MCF 10A (cell line): ENCODE measurements around the gene SKIC2. TPM values are rescaled to one million over a fixed set of nuclear protein-coding genes. Genes with fewer than 3 reads are reported as not detected.

ENCODE experiments used
- BruUV-seq: library from RNA; stranded (reverse); fragments of 400-500 nt; replicated peaks from 2 replicates; lab custom pipeline; 2021; lab: Mats Ljungman, UMichigan
- CTCF ChIA-PET: fragments of 300-600 bp; sonication (Branson Sonifier 250); formaldehyde crosslinking; extraction: SDS; loops from one replicate; lab custom pipeline; 2021; ENCODE audit warnings: antibody characterized with exemption, inconsistent platforms; lab: Yijun Ruan, JAX
- POLR2A ChIA-PET: fragments of 300-600, 350-650 bp; sonication (Branson Sonifier 250); formaldehyde crosslinking; extraction: SDS; loops from one replicate; lab custom pipeline; 2020; ENCODE audit warnings: antibody characterized with exemption, inconsistent platforms; lab: Yijun Ruan, JAX
- DNase-seq: peaks from one replicate; pipeline ENCODE4 v3.0.0-alpha.2; 2018; ENCODE audit not compliant: unreplicated experiment
- H3K27ac Mint-ChIP-seq: one replicate; pipeline ENCODE4 v1.8.0; 2022; ENCODE audit warnings: mild to moderate bottlenecking, low read depth, mixed read lengths; ENCODE audit not compliant: unreplicated experiment
- H3K27me3 Mint-ChIP-seq: one replicate; pipeline ENCODE4 v1.8.0; 2022; ENCODE audit warnings: mixed read lengths; ENCODE audit not compliant: insufficient read depth, unreplicated experiment
- H3K36me3 Mint-ChIP-seq: one replicate; pipeline ENCODE4 v1.8.0; 2022; ENCODE audit warnings: mild to moderate bottlenecking, moderate library complexity, mixed read lengths; ENCODE audit not compliant: insufficient read depth, unreplicated experiment
- H3K4me1 Mint-ChIP-seq: one replicate; pipeline ENCODE4 v1.8.0; 2022; ENCODE audit warnings: mixed read lengths; ENCODE audit not compliant: insufficient read depth, unreplicated experiment
- H3K4me3 Mint-ChIP-seq: one replicate; pipeline ENCODE4 v1.8.0; 2022; ENCODE audit warnings: mild to moderate bottlenecking, moderate library complexity, mixed read lengths; ENCODE audit not compliant: unreplicated experiment
- H3K9me3 Mint-ChIP-seq: one replicate; pipeline ENCODE4 v1.8.0; 2022; ENCODE audit warnings: mixed read lengths; ENCODE audit not compliant: unreplicated experiment
- intact Hi-C: fragments of 100-400 bp; cut with micrococcal nuclease; formaldehyde crosslinking; loops from 2 replicates; pipeline ENCODE4 v1.14.1; 2022
- total RNA-seq: library from RNA; stranded (reverse); gene quantifications from 2 replicates; pipeline ENCODE4 v1.2.3, GENCODE V29; 2022
- TF ChIP-seq, protein P1 (sequence below): fragments of 200-600 bp; IDR thresholded peaks from one replicate; pipeline ENCODE4 v1.8.0; 2022; ENCODE audit warnings: antibody characterized with exemption, mild to moderate bottlenecking; ENCODE audit not compliant: unreplicated experiment

SKIC2 gene
- total RNA-seq, 1 experiment from 2014 or later = 53.1 TPM

GRCh38 chr6:31947864-31948263 lies 11.1 kb upstream of the SKIC2 start:
- Mint-ChIP-seq H3K4me1 (peaks cover 47% of the 10 kb centered on the region), H3K27ac (peak overlapping the region; percentile 70), H3K4me3 (peak overlapping the region; percentile 64), H3K9me3 (no peaks in the 10 kb centered on the region), H3K36me3 (peaks cover 42% of the 10 kb centered on the region), H3K27me3 (no peaks in the 10 kb centered on the region)
- CTCF ChIA-PET = interaction anchor here (0.6 kb wide), 1 partner anchor 9 kb away, joined by 3 read pairs; no protein-coding TSS in a partner anchor
- DNase-seq = no peak
- intact Hi-C loops = no loop called here
- POLR2A ChIA-PET = interaction anchor here (0.9 to 3.6 kb wide), 4 partner anchors 11 to 50 kb away, joined by 5 to 24 read pairs (median 7); partner anchors contain the start of genes DXO, EHMT2, NELFE and SKIC2
- TF ChIP-seq, protein P1, sequence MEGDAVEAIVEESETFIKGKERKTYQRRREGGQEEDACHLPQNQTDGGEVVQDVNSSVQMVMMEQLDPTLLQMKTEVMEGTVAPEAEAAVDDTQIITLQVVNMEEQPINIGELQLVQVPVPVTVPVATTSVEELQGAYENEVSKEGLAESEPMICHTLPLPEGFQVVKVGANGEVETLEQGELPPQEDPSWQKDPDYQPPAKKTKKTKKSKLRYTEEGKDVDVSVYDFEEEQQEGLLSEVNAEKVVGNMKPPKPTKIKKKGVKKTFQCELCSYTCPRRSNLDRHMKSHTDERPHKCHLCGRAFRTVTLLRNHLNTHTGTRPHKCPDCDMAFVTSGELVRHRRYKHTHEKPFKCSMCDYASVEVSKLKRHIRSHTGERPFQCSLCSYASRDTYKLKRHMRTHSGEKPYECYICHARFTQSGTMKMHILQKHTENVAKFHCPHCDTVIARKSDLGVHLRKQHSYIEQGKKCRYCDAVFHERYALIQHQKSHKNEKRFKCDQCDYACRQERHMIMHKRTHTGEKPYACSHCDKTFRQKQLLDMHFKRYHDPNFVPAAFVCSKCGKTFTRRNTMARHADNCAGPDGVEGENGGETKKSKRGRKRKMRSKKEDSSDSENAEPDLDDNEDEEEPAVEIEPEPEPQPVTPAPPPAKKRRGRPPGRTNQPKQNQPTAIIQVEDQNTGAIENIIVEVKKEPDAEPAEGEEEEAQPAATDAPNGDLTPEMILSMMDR = no peak
- no TSS peak for BruUV-seq

DNA sequence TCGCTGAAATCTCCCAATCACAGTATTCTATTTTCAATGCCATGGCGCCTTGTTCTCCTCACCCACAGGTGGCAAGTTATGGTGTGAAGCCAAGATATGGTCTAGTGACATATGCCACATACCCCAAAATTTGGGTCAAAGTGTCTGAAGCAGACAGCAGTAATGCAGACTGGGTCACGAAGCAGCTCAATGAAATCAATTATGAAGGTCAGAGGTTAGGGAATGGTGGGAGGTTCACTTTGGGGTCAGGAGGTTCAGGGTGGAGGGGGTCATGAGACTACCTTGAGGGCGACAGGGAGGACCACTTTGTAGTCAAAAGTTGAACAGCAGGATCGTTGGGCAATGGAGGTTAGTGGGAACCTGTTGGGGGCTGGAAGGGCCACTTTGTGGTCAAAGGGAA lies 10.7 kb upstream of the SKIC2 start:
- ChIA-PET CTCF (no interaction called here), POLR2A (interaction anchor here (0.9 to 3.6 kb wide), 4 partner anchors 11 to 50 kb away, joined by 5 to 24 read pairs (median 7); partner anchors contain the start of genes DXO, EHMT2, NELFE and SKIC2)
- no peak for DNase-seq
- peaks cover 46% of the 10 kb centered on the region for H3K36me3 Mint-ChIP-seq
- no peak overlapping the region for H3K4me3 Mint-ChIP-seq
- H3K9me3 Mint-ChIP-seq = no peaks in the 10 kb centered on the region
- BruUV-seq = no TSS peak
- H3K27me3 Mint-ChIP-seq = no peaks in the 10 kb centered on the region
- TF ChIP-seq, protein P1 = no peak
- peaks cover 47% of the 10 kb centered on the region for H3K4me1 Mint-ChIP-seq
- intact Hi-C loops = no loop called here
- peak overlapping the region; percentile 70 for H3K27ac Mint-ChIP-seq

DNA sequence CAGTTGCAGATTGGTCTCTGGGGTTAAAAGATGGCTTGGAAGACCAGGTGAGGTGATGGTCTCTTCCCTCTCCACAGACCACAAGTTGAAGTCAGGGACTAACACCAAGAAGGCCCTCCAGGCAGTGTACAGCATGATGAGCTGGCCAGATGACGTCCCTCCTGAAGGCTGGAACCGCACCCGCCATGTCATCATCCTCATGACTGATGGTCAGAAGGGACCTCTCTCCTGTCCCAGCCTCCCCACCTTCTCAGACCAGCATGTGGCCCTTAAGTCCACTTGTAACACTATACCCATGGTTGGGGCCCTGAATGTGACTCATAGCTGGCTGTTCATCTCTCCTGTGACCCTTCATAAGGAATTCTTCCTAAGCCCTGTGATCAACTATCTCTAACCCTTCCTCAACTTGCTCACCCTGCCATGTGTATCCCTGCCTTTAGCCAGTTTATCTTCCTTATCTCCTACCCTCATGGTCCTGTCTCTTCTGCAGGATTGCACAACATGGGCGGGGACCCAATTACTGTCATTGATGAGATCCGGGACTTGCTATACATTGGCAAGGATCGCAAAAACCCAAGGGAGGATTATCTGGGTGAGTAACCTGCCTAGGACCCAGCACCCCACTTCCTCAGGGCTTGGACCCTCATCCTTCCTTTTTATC lies 10.1 kb upstream of the SKIC2 start:
- Mint-ChIP-seq H3K4me1 (peaks cover 47% of the 10 kb centered on the region), H3K27ac (peak overlapping the region; percentile 70)
- intact Hi-C loops = no loop called here

More for the DNA sequence above, 10.1 kb upstream of the SKIC2 start:
- Mint-ChIP-seq H3K9me3 (no peaks in the 10 kb centered on the region), H3K36me3 (peaks cover 52% of the 10 kb centered on the region), H3K4me3 (peak overlapping the region; percentile 17), H3K27me3 (no peaks in the 10 kb centered on the region)
- DNase-seq = peak; percentile 54
- BruUV-seq = no TSS peak
- ChIA-PET CTCF (interaction anchor here (0.6 to 2.5 kb wide), 3 partner anchors 13 to 372 kb away, joined by 3 to 6 read pairs (median 3); partner anchors contain the start of gene ZBTB12), POLR2A (interaction anchor here (1.6 to 3.6 kb wide), 4 partner anchors 10 to 51 kb away, joined by 6 to 24 read pairs (median 8); partner anchors contain the start of genes DXO, EHMT2, NELFE and SKIC2)
- TF ChIP-seq, protein P1 = no peak
